Measurements from ENCODE around the gene PLA2G10. TPM values are rescaled to one million over a fixed set of nuclear protein-coding genes. Genes with fewer than 3 reads are reported as not detected.
A peak's percentile ranks its signal among the peaks of the same experiment; 100 is the strongest.
"Not testable (repeated sequence)": the region's sequence is repeated elsewhere in the genome, so short reads cannot be mapped to it uniquely, and the experiment has no call there.

PLA2G10 gene
- total RNA-seq, 2 donors from 2014 or later: 1.5 TPM; not detected in 1

- no peaks in the 10 kb centered on the region for H3K4me1 ChIP-seq (replicated peaks)
- H3K4me3 ChIP-seq: peak within 1 kb of the TSS; percentile 67 to 83
- intact Hi-C loops (cut with DNase I): no loop called here
- H3K36me3 ChIP-seq: no peaks in the 10 kb centered on the region
- H3K9me3 ChIP-seq: no peaks in the 10 kb centered on the region
- H3K27ac ChIP-seq: peak within 1 kb of the TSS; percentile 94 to 96
- peak in 1 of 4 experiments; percentile 18 for TF ChIP-seq CTCF (IDR thresholded peaks at IDR 0.05)
- peak; percentile 98 for TF ChIP-seq POLR2A (IDR thresholded peaks at IDR 0.05)
- TF ChIP-seq POLR2AphosphoS5 (IDR thresholded peaks at IDR 0.05): peak; percentile 100
- WGBS: 0% methylated on average over 69 of the region's 69 CpGs
- H3K27me3 ChIP-seq (replicated peaks; ENCODE audit: insufficient read depth): no peaks in the 10 kb centered on the region
- peak; percentile 98 for DNase-seq (ENCODE audit: low spot score)
Measured at GRCh38 chr16:14632693-14633569, 61.2 kb downstream of the PLA2G10 start, which contains the start of gene BFAR. Gene BFAR (plus strand): TSS chr16:14632951. CDS start chr16:14644347, 11,396 bp downstream.

- Histone ChIP-seq H3K4me3 (peak overlapping the region; percentile 76), H3K27ac (peak overlapping the region; percentile 79 to 83)
- H3K9me3 ChIP-seq; H3K27me3 ChIP-seq (replicated peaks; ENCODE audit: insufficient read depth); H3K4me1 ChIP-seq (replicated peaks); intact Hi-C loops (cut with DNase I); H3K36me3 ChIP-seq; DNase-seq (ENCODE audit: low spot score): not testable (repeated sequence)
- WGBS: 82% methylated on average over 29 of the region's 29 CpGs
Measured at GRCh38 chr16:14630620-14631330, 63.3 kb downstream of the PLA2G10 start.

GRCh38 chr16:14629919-14630619, 64.0 kb downstream of the PLA2G10 start, which contains the start of gene PARN:
Gene PARN (minus strand): TSS chr16:14630260. CDS start chr16:14630125, 135 bp downstream.
- H3K27me3 ChIP-seq (replicated peaks; ENCODE audit: insufficient read depth): no peaks in the 10 kb centered on the region
- WGBS: 1% methylated on average over 41 of the region's 51 CpGs
- no peaks in the 10 kb centered on the region for H3K4me1 ChIP-seq (replicated peaks)

GRCh38 chr16:14629612-14629918, 64.5 kb downstream of the PLA2G10 start:
- Histone ChIP-seq H3K4me3 (peak overlapping the region; percentile 76), H3K27ac (peak overlapping the region; percentile 79 to 83), H3K9me3 (no peaks in the 10 kb centered on the region), H3K27me3 (replicated peaks; ENCODE audit: insufficient read depth) (no peaks in the 10 kb centered on the region), H3K4me1 (replicated peaks) (no peaks in the 10 kb centered on the region), H3K36me3 (no peaks in the 10 kb centered on the region)
- WGBS: 3% methylated on average over 17 of the region's 17 CpGs
- intact Hi-C loops (cut with DNase I): no loop called here
- DNase-seq (ENCODE audit: low spot score): no peak
- TF ChIP-seq POLR2AphosphoS5 (IDR thresholded peaks at IDR 0.05): no peak
- TF ChIP-seq CTCF (IDR thresholded peaks at IDR 0.05): no peak
- no peak for TF ChIP-seq POLR2A (IDR thresholded peaks at IDR 0.05)

More at GRCh38 chr16:14629919-14630619, 64.0 kb downstream of the PLA2G10 start, which contains the start of gene PARN:
- intact Hi-C loops (cut with DNase I): no loop called here
- Histone ChIP-seq H3K27ac (peak within 1 kb of the TSS; percentile 79 to 83), H3K9me3 (no peaks in the 10 kb centered on the region), H3K36me3 (no peaks in the 10 kb centered on the region), H3K4me3 (peak within 1 kb of the TSS; percentile 76)
- TF ChIP-seq POLR2A (IDR thresholded peaks at IDR 0.05) (peak; percentile 90), CTCF (IDR thresholded peaks at IDR 0.05) (peak in 1 of 4 experiments; percentile 11), POLR2AphosphoS5 (IDR thresholded peaks at IDR 0.05) (peak; percentile 90)
- DNase-seq (ENCODE audit: low spot score): peak; percentile 96
